Lower leg skin (tissue), 4 donors: Measurements from ENCODE around the gene CACNB2. TPM values are rescaled to one million over a fixed set of nuclear protein-coding genes. Genes with fewer than 3 reads are reported as not detected.

ENCODE experiments used
- DNase-seq, 2 donors: peaks; one replicate each; pipeline ENCODE4 v3.0.0-alpha.2; 2019; ENCODE audit warnings: low spot score in 2 of 2
- H3K4me3 ChIP-seq: fragments of 200-600 bp; sonication (generic); 2 replicates; pipeline ENCODE4 v1.5.1; 2017; ENCODE audit warnings: mild to moderate bottlenecking, low read depth; ENCODE audit not compliant: poor library complexity, severe bottlenecking
- CTCF ChIP-seq, 3 donors: fragments of 450-650 bp; IDR thresholded peaks; one replicate each; pipeline ENCODE4 v1.5.1; 2016; ENCODE audit warnings: antibody characterized with exemption in 3 of 3, mild to moderate bottlenecking in 3 of 3, moderate library complexity in 2 of 3
- POLR2A ChIP-seq, 2 donors: fragments of 450-650 bp; IDR thresholded peaks; one replicate each; pipeline ENCODE4 v1.6.1; 2016 to 2017; ENCODE audit warnings: antibody characterized with exemption in 2 of 2, mild to moderate bottlenecking in 1 of 2, moderate library complexity in 1 of 2
- WGBS, 2 donors: methylation state at CpG; one replicate each; pipeline ENCODE4 v1.1.5; 2018; 5-methylcytosine and 5-hydroxymethylcytosine counted together
- intact Hi-C: fragments of 100-400 bp; cut with DNase I; formaldehyde crosslinking; loops from one replicate; pipeline ENCODE4 v1.15.0; 2023; ENCODE audit warnings: low total_unique reads
- total RNA-seq, 4 donors: library from RNA; depleted of rRNA; stranded (reverse); fragments of >200 nt; gene quantifications; one replicate each; pipeline ENCODE4 v1.1.0, GENCODE V29; 2016

The CACNB2 gene
- total RNA-seq, 4 donors from 2014 or later: 3.6 to 7.6 (median 6.1) TPM

- TF ChIP-seq CTCF (IDR thresholded peaks at IDR 0.05): no peak
- TF ChIP-seq POLR2A (IDR thresholded peaks at IDR 0.05): no peak
- H3K4me3 ChIP-seq: no peak overlapping the region
- DNase-seq: no peak
- 78% methylated on average over 5 of the region's 5 CpGs for WGBS, 2 donors
- intact Hi-C loops: no loop called here
Observed at GRCh38 chr10:18359812-18360211, 219.6 kb downstream of the CACNB2 start.

- intact Hi-C loops: no loop called here
- TF ChIP-seq CTCF (IDR thresholded peaks at IDR 0.05): no peak
- no peak for TF ChIP-seq POLR2A (IDR thresholded peaks at IDR 0.05)
- WGBS, 2 donors: 88 to 94% methylated on average over 1 of the region's 1 CpG
- no peak overlapping the region for H3K4me3 ChIP-seq
- DNase-seq: no peak
Observed at GRCh38 chr10:18362892-18363291, 222.7 kb downstream of the CACNB2 start.

GRCh38 chr10:18364987-18365775 is 225.0 kb downstream of the CACNB2 start:
- no peak overlapping the region for H3K4me3 ChIP-seq
- WGBS, 2 donors: 52 to 71% methylated on average over 4 of the region's 4 CpGs

GRCh38 chr10:18367840-18368239 is 227.6 kb downstream of the CACNB2 start:
- intact Hi-C loops: no loop called here
- H3K4me3 ChIP-seq: no peak overlapping the region
- TF ChIP-seq CTCF (IDR thresholded peaks at IDR 0.05): no peak
- no peak for TF ChIP-seq POLR2A (IDR thresholded peaks at IDR 0.05)
- 54 to 85% methylated on average over 5 of the region's 5 CpGs for WGBS, 2 donors
- DNase-seq: no peak

More at GRCh38 chr10:18364987-18365775, 225.0 kb downstream of the CACNB2 start:
- DNase-seq: no peak
- TF ChIP-seq CTCF (IDR thresholded peaks at IDR 0.05): no peak
- TF ChIP-seq POLR2A (IDR thresholded peaks at IDR 0.05): no peak
- intact Hi-C loops: no loop called here

GRCh38 chr10:18368273-18368672 is 228.0 kb downstream of the CACNB2 start:
- intact Hi-C loops: no loop called here
- no peak for DNase-seq
- WGBS, 2 donors: 66 to 72% methylated on average over 3 of the region's 3 CpGs
- TF ChIP-seq CTCF (IDR thresholded peaks at IDR 0.05) (no peak), POLR2A (IDR thresholded peaks at IDR 0.05) (no peak)
- no peak overlapping the region for H3K4me3 ChIP-seq

- intact Hi-C loops: no loop called here
- no peak for DNase-seq
- H3K4me3 ChIP-seq: no peak overlapping the region
- WGBS, 2 donors: 25 to 33% methylated on average over 1 of the region's 1 CpG
- no peak for TF ChIP-seq POLR2A (IDR thresholded peaks at IDR 0.05)
- TF ChIP-seq CTCF (IDR thresholded peaks at IDR 0.05): no peak
Observed at GRCh38 chr10:18368682-18369081, 228.5 kb downstream of the CACNB2 start.
